Measurements from ENCODE around the gene DCTPP1.

DNA sequence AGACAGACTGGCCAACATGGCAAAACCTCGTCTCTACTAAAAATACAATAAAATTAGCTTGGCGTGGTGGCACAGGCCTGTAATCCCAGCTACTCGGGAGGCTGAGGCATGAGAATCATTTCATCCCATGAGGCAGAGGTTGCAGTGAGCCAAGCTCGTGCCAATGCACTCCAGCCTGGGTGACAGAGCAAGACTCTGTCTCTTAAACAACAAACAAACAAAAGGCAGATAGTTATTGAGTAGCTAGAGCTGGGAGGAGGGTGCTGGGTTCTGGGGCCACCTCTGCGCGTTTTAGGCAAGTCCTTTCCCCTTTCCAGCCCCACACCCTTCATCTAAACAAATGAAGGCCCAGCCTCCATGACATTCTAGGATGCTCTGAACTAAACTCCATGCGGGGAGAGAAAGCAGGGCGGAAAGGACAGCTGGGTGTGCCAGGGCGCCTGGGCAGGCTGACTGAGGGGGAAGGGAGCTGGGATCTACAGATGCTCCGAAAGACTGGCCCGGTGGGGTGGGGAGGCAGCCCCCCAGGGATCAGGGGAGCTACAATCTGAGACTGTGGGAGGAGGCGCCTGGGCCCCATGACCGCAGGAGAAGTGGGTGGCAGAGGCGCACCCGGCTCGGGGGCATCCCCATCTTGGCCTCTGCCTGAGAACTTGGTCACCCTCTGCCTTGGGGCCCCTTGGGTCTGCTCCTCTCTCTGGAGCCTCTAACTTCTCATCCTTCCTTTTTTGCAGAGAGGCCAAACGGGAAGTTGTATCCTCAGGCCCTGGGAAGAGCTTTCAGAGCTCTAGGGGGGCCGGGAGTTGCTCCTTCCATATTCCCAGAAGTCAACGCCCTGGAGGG lies 43.6 kb upstream of the DCTPP1 start:
- TF ChIP-seq POLR2A (IDR thresholded peaks at IDR 0.05) (no peak), CTCF (IDR thresholded peaks at IDR 0.05) (no peak), POLR2AphosphoS5 (IDR thresholded peaks at IDR 0.05) (no peak)
